Pancreas (tissue), 10 donors: Measurements from ENCODE around the gene LINC01488. TPM values are rescaled to one million over a fixed set of nuclear protein-coding genes. Genes with fewer than 3 reads are reported as not detected.

Experiments used
- ATAC-seq, 4 donors: fragments of 200-7000 bp; cut with Tn5 transposase; one replicate each; pipeline versions ENCODE4 v1.8.0 to v1.9.1; 2020; ENCODE audit warnings: mild to moderate bottlenecking in 4 of 4, moderate library complexity in 4 of 4
- DNase-seq, 6 donors: peaks; one replicate each; pipeline ENCODE4 v3.0.0-alpha.2; 2020
- FAIRE-seq: peaks from 2 replicates; lab custom pipeline; 2012; peaks lifted over from hg19 to GRCh38; lab: Jason Lieb, UNC
- H3K27ac ChIP-seq, 4 donors: fragments of 200-600 bp; sonication (generic); 1 replicate in 3 of 4; 2 replicates in 1 of 4; pipeline versions ENCODE4 v1.5.0 to v1.8.0; 2020
- H3K27me3 ChIP-seq, 4 donors: fragments of 200-600 bp; one replicate each; pipeline ENCODE4 v1.8.0; 2021
- H3K36me3 ChIP-seq, 3 donors: fragments of 200-600 bp; sonication (generic) in 1 of 3; one replicate each; pipeline versions ENCODE4 v1.5.0 to v1.8.0; 2020 to 2021
- H3K4me1 ChIP-seq, 3 donors: fragments of 200-600 bp; one replicate each; pipeline ENCODE4 v1.8.0; 2021
- H3K4me3 ChIP-seq, 4 donors: fragments of 200-600 bp; sonication (generic) in 2 of 4; one replicate each; pipeline versions ENCODE4 v1.5.0 to v1.8.0; 2020 to 2021
- H3K9me3 ChIP-seq, 4 donors: fragments of 200-600 bp; one replicate each; pipeline ENCODE4 v1.8.0; 2021
- WGBS, 2 donors: extraction: QIAGEN DNeasy Blood & Tissue Kit; methylation state at CpG; one replicate each; pipeline ENCODE4 v1.1.7; 2013; 5-methylcytosine and 5-hydroxymethylcytosine counted together
- intact Hi-C, 3 donors: fragments of 100-400 bp; cut with DNase I; formaldehyde crosslinking; loops; one replicate each; pipeline versions ENCODE4 v1.11.1 to v1.14.2; 2022
- polyA plus RNA-seq, 2 donors: library from polyadenylated mRNA; stranded (reverse); fragments of 200-250 nt; gene quantifications; one replicate each; pipeline ENCODE4 v1.2.3, GENCODE V29; 2013
- total RNA-seq, 6 donors: library from RNA; stranded (reverse); fragmentation: NEBNext Ultra II Directional in 4 of 6; extraction: Animal tissue kit (Norgen Biotek cat#: 25700) in 4 of 6; gene quantifications; one replicate each; pipeline versions ENCODE4 v1.2.1 to v1.2.4, GENCODE V29; 2021 to 2023
- TF ChIP-seq, protein P1 (sequence below), 4 donors: fragments of 200-600 bp; sonication (generic) in 3 of 4; IDR thresholded peaks; one replicate each; pipeline versions ENCODE4 v1.5.0 to v1.8.0; 2021; ENCODE audit warnings: antibody characterized with exemption in 4 of 4
- donor health status: healthy with polysubstance abuse.
- donor health status: DM: no; HTN: no; CAD: no; lungs with moderate emphysema.
- donor health status: DM: no; HTN: no; CAD: no.
- donor health status: control.
- donor health status: control.
- donor health status: Bipolar disorder and iron deficiency.
- donor health status: DM: yes; HTN: yes; CAD: no.
- donor health status: DM: no; HTN: no; CAD: no.
- donor health status: DM: no; HTN: no; CAD: no.
- donor health status: DM: yes; HTN: yes; CAD: no.

The LINC01488 gene
- total and polyA plus RNA-seq, 8 donors = not detected

GRCh38 chr11:69531717-69532088, 50.2 kb downstream of the LINC01488 start:
- no peaks in the 10 kb centered on the region for H3K4me1 ChIP-seq
- TF ChIP-seq, protein P1, sequence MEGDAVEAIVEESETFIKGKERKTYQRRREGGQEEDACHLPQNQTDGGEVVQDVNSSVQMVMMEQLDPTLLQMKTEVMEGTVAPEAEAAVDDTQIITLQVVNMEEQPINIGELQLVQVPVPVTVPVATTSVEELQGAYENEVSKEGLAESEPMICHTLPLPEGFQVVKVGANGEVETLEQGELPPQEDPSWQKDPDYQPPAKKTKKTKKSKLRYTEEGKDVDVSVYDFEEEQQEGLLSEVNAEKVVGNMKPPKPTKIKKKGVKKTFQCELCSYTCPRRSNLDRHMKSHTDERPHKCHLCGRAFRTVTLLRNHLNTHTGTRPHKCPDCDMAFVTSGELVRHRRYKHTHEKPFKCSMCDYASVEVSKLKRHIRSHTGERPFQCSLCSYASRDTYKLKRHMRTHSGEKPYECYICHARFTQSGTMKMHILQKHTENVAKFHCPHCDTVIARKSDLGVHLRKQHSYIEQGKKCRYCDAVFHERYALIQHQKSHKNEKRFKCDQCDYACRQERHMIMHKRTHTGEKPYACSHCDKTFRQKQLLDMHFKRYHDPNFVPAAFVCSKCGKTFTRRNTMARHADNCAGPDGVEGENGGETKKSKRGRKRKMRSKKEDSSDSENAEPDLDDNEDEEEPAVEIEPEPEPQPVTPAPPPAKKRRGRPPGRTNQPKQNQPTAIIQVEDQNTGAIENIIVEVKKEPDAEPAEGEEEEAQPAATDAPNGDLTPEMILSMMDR (IDR thresholded peaks at IDR 0.05) = no peak
- H3K27ac ChIP-seq = no peak overlapping the region
- 75 to 79% methylated on average over 9 of the region's 9 CpGs for WGBS, 2 donors
- ATAC-seq (no peak), FAIRE-seq (no peak), DNase-seq (peak in 1 of 6 donors; percentile 23)
- intact Hi-C loops = no loop called here
- H3K27me3 ChIP-seq = no peaks in the 10 kb centered on the region
- no peak overlapping the region for H3K4me3 ChIP-seq
- H3K36me3 ChIP-seq = no peaks in the 10 kb centered on the region
- H3K9me3 ChIP-seq = no peaks in the 10 kb centered on the region

DNA sequence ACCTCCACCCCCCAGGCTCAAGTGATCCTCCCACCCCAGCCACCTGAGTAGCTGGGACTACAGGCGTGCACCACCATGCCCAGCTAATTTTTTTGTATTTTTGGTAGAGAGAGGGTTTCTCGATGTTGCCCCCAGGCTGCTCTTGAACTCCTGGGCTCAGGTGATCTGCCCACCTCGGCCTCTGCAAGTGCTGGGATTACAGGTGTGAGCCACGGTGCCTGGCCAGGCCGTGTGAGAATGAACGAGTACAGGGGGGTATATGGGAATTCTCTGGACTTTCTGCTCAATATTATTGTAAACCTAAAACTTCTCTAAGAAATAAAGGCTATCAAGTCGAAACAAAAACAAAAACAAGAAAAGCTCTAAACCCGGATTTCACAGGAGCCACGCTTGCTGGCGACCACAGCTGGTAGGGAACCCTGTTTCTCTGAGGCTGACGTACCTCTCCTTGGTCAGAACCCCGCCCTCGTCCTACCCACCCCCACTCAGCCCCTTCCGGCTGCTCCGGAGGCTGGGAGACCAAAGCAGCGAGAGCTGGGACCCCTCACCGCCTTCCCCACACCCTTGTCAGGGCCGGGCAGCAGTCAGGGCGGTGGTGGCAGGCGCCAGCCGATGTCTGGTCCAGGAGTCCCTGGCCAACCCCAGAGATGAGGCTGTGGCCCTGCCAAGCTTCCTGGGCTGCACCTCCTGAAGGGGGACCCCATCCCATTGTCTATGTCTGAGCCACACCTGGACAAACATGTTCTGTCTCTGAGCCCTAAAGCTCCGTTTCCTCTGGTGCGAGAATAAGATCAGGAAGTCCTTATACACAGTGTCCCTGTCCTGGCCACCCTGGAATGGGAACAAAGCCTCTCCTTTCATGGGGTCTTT, 52.1 kb downstream of the LINC01488 start:
- H3K4me3 ChIP-seq = no peak overlapping the region
- H3K27ac ChIP-seq = no peak overlapping the region
- TF ChIP-seq, protein P1 (IDR thresholded peaks at IDR 0.05) = no peak
- WGBS, 2 donors = 74 to 84% methylated on average over 23 of the region's 23 CpGs
- intact Hi-C loops = no loop called here
- DNase-seq = peak in 2 of 6 donors; percentile 22 to 52
- H3K36me3 ChIP-seq = no peaks in the 10 kb centered on the region
- H3K9me3 ChIP-seq = no peaks in the 10 kb centered on the region
- no peak for ATAC-seq
- no peaks in the 10 kb centered on the region for H3K4me1 ChIP-seq
- no peaks in the 10 kb centered on the region for H3K27me3 ChIP-seq
- no peak for FAIRE-seq

- TF ChIP-seq, protein P1 (IDR thresholded peaks at IDR 0.05) = no peak
- no peaks in the 10 kb centered on the region for H3K9me3 ChIP-seq
- H3K27me3 ChIP-seq = no peaks in the 10 kb centered on the region
- H3K27ac ChIP-seq = no peak overlapping the region
- FAIRE-seq (no peak), ATAC-seq (peak in 2 of 4 donors; percentile 29 to 49), DNase-seq (peak in 1 of 6 donors; percentile 34)
- H3K4me3 ChIP-seq = no peak overlapping the region
- intact Hi-C loops = no loop called here
- H3K36me3 ChIP-seq = no peaks in the 10 kb centered on the region
- H3K4me1 ChIP-seq = no peaks in the 10 kb centered on the region
- WGBS, 2 donors = 33 to 57% methylated on average over 14 of the region's 14 CpGs
Measured at GRCh38 chr11:69534166-69534530, 52.7 kb downstream of the LINC01488 start.

DNA sequence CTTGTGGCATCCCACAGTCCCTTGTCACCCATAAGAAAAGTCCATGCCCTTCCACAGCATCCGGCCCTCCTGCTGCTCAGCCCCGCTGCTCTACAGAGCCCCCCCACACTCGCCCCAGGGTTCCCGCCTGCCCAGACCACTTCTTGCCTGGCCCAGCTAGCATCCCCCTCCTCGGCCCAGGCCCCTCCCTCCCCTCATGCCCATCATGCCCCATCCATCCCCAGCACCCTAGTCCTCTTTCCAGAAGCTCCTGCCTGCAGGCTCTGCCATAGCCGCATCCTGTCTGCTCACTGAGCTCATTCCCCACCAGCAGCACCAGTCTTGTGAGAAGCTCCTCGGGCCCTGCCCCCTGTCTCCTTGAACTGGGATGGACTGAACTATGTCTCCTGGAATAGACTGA, 54.4 kb downstream of the LINC01488 start:
- H3K4me1 ChIP-seq = no peaks in the 10 kb centered on the region
- no peaks in the 10 kb centered on the region for H3K36me3 ChIP-seq
- intact Hi-C loops = no loop called here
- H3K4me3 ChIP-seq = no peak overlapping the region
- TF ChIP-seq, protein P1 (IDR thresholded peaks at IDR 0.05) = no peak
- DNase-seq = peak in 2 of 6 donors; percentile 21 to 37
- no peaks in the 10 kb centered on the region for H3K27me3 ChIP-seq
- 79 to 89% methylated on average over 7 of the region's 7 CpGs for WGBS, 2 donors
- no peaks in the 10 kb centered on the region for H3K9me3 ChIP-seq
- ATAC-seq = no peak
- H3K27ac ChIP-seq = no peak overlapping the region
- FAIRE-seq = no peak

DNA sequence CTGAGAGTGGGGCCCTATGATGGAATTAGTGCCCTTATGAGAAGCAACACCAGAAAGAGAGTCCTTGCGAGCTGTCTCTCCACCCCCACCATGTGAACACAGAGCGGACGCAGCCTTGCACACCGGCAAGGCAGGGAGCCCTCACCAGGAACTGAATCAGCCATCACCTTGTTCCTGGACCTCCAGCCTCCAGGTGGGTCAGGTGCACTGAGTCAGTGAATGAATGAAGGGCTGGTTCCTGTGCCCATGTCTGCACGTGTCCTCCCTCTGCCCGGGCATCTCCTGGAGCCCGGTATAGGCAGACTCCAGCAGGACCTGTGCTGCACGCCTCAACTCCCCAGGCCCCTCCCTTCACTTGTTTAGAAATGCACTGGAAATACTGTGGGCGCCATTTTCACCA, 54.9 kb downstream of the LINC01488 start:
- ATAC-seq (no peak), DNase-seq (peak in 2 of 6 donors; percentile 11 to 32), FAIRE-seq (no peak)
- Histone ChIP-seq H3K36me3 (no peaks in the 10 kb centered on the region), H3K27me3 (no peaks in the 10 kb centered on the region), H3K27ac (no peak overlapping the region), H3K4me1 (no peaks in the 10 kb centered on the region), H3K9me3 (no peaks in the 10 kb centered on the region), H3K4me3 (no peak overlapping the region)
- 82 to 91% methylated on average over 9 of the region's 9 CpGs for WGBS, 2 donors
- intact Hi-C loops = no loop called here
- TF ChIP-seq, protein P1 (IDR thresholded peaks at IDR 0.05) = no peak
